GM18499 (cell line): ENCODE results near the gene ZNF423.

ENCODE experiments used
- ATAC-seq: cut with Tn5 transposase; IDR thresholded peaks from one replicate; pipeline ENCODE4 v1.9.1; 2021; ENCODE audit warnings: moderate number of reproducible peaks; ENCODE audit not compliant: insufficient read depth, unreplicated experiment

Gene ZNF423

DNA sequence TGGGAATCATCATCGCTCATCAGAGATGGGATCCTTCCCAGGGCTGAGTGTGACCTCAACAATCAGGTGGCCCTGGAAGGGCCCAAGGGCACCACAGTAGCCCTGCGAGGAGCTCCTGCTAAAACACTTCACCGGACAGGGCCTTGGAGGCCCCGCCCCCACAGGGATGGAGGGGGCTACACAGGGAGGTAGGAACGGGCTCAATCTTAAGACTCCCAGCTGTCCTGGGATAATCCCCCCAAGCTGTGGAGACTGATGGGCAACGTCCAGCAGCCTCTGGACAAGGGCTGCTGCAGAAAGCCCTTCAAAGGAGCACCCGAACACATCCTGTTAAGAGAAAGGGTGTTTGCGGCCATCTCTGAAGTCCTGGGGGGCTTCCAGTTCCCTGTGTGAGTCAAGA lies 60.4 kb downstream of the ZNF423 start:
- ATAC-seq: no peak

DNA sequence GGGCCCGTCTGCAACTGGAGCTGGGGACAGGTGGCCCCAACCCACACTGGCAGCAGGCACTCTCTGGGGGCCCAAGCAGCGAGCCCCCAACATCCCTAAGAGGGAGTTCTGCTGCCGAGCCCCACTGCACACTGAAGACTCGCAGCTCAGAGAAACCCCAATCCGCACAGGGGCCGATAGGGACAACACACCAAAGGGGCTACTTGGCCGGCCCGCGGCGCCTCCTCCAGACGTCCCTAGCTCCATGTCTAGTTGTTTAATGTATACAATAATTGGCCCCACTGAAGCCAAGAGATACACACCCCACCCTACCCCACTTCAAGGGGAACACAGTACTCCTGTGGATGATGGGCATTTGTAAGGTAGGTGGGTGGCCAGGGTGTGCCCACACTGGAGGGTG lies 62.7 kb downstream of the ZNF423 start:
- no peak for ATAC-seq

DNA sequence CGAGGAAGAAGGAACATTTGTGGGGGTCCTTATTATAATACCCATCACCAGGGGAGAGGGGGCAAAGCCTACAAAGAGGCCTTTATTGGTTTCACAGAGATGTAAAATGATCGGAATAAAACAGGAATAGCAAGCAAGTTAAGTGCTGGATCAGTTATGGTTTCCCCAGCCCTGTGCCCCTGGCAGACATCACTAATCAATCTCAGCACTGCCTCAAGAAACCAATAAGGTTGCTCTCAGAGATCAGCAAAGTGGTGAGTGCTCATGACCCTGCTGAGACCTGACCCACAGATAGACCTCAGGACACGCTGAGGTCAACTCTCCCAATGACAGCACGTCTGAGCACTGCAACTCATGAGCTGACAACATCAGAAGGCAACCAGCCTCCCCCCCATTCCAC lies 66.3 kb downstream of the ZNF423 start:
- no peak for ATAC-seq

DNA sequence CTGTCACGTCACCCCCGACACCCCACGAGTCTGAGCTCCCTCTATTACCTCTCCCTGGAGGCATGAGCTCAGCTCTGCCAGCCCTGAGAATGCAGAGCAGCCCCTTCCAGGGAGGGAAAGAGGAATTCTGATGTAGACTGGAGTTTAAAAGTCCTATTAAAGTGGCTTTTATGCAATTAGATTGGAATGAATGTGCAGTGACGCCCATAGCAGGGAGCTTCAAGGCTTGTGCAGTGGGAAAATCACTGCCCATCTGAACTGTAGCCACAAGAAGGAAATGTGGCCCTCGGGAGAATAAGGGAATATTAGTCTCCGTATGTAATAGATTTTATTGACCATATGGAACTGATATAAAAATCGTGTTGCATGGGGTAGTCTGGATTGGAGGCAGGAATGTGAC lies 66.9 kb downstream of the ZNF423 start:
- no peak for ATAC-seq

DNA sequence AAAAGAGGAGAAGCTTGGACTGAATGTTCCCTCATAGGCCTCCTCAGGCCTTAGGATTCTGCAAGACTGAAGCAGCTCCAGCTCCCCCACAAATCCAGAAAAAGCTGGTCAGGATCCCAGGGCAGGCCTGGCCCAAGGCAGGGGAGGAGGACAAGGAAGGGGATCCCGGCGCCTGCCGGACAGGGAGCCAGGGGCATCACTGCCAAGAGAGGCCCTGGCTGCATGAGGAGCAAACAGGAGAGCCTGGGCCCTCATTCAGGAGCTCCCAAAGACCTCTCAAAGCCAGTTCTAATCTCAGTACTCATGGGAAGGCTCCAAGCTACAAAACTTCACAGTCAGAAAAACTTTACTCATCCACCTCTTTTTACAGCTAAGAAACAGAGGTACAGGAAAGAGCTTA lies 67.3 kb downstream of the ZNF423 start:
- no peak for ATAC-seq

DNA sequence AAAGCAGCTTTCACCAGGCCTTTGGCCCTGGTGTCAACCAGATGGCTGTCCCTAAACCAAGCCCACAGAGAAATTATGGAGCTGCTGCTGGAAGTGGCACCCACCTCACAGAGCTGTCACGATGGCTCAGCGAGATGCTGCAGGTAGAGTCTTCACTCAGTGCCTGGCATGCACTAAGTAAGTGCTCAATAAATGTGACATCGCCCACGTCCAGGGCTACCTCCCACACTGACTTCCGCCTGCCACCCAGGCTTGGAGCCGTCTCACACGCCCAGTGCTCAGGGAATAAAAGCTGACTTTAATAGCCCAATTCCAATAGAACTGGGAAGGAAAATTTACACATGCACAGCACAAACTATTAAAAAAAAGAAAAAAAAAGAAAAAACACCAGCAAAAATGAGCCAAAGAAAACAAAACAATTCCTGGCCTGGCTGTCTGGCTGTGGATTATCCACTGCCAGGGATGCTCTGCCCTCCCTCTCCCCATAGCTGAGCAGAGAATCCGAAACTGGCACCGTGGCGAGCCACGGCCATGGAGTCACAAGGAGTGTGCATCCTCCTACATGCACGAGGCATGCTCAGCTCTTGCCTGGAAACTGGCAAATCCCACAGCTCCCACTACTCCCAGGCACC lies 68.9 kb downstream of the ZNF423 start:
- ATAC-seq: no peak

DNA sequence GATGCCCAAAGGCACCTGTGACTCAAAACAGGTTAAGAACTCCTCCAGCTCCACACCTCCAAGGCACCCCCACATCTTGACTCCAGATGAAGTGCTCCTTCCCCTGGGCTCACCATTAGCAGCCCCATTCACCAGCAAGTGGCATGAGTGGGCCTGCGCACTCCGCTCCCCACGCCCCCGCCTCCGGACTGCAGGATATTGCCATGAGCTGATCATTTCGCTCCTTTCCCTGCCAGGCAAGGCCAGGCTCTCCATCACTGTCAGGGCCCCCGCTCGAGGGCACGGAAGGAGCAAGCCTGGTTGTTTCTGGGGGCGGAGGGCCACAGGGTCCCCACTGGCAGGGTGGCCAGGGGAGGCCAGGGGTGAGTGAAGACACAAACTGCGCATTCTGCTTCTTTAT lies 69.9 kb downstream of the ZNF423 start:
- no peak for ATAC-seq

DNA sequence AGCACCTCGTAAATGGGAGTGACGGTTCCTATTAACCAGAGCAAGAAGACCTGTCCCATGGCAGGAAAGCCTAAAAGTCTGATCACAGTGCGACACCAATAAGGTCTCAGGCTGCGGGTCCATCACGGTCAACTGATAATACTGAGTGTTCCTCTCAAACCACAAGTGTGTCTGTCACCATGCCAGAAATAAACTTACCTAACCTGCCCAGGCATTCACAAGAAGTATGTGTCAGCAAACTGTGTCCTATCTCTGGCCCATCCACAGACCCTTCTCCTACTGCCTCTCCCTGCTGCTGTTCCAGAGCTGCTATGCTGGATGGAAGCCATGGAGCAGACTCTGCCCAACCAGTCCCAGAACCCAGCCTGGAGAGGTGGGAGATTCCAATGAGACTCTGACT lies 73.5 kb downstream of the ZNF423 start:
- ATAC-seq: no peak

DNA sequence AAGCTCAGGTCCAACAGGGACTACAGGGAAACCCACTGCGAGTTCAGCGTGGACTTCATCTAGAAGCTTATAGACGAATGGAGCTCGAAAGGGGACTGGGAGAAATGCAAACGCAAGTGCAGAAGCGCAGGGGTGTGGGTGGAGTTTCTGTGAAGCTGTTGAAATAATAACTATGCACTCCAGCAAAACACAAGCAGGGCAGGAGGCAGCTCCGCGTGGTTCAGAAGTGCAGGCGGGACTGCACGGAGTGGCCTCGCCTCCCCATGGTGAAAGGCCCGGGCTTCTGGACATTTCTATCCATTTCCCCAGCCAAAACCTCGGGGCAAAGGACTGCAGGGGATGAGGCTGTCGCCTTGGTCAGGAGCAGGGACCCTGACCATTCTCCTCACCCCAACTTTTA lies 74.5 kb downstream of the ZNF423 start:
- no peak for ATAC-seq

DNA sequence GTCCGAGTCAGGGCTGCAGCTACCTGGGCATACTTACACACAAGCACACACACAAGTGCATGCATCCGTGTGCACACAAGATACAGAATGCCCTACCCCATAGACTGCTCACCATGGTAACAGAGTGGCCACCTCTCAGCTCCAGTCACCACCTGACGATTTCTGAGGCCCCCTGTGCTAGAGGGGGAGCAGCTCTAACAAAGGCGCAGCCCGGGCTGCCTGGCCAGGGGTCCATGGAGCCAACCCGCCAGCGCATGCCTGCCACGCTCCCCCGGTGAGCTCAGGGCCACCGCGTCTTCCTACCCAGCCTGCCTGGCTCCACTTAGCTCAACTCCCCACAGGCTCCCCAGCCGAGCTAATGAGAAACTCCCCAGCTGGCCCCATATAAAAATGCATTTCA lies 75.5 kb downstream of the ZNF423 start:
- ATAC-seq: no peak

DNA sequence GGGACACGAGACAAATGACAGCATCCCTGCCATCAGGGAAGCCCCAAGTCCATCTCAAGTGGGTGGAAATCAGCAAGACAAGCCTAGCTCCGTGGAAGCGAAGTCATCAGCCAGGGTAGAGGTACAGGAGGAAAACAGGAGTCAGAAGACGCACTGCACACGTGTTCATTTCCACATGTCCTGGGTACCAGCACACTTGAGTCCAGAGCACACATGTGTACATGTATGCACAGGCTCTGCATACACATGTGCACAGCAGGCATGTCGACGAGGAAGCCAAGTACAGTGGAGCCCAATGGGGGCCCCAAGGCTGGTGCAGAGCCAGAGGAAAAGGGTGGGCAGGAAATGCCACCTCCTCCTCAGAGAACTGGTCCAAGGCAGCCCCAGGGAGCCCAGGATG lies 75.9 kb downstream of the ZNF423 start:
- ATAC-seq: no peak

DNA sequence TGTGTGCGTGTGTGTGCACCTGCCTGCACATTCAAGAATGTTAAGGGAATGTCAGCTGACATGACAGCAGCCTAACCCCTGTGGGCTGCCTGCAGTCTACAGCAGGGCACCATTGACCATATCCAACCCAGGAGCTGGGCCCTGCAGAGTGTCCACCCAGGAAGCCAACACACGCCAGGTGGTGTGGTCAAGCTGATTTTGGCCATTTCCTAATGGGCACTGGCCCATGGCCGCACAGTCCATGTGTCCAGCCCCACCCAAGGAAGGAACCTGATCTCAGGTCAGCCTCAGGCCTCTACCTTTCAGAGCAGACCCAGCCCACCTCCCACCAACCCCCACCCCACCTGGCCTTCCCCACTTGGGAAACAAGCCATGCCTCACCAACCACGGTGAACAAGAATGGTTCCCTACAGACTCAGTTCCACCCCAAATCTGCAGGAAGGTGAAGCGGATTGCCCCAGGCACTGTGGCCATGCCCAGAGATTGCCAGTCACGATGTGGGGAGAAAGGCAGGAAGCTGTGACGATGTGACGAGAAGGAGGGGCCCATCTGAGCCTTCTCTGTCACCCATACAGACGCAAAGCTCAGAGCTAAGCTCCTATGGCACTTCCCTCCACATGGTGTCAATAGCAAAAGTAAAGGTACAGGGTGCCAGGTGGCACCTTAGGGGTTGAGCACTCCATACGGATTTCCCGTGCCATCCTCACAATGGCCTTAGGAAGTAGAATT lies 77.5 kb downstream of the ZNF423 start:
- ATAC-seq: no peak

DNA sequence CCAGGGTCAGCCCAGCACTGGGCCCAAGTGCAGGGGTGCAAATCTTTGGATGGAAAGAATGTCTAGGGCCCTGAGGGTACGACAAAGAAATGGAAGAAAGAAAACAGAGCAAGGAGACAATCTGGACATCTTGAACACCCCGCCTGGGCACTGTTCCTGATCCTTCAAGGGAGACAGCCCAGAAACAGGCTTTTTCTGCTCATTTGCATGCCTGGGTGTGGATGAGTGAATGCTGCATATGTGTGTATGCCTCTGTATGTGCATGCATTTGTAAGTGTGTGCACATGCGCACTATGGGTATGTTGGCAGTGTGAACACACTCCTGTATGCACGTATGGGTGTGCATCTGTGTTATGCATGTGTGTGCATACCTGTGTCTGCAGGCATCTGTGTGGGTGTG lies 79.2 kb downstream of the ZNF423 start:
- no peak for ATAC-seq

DNA sequence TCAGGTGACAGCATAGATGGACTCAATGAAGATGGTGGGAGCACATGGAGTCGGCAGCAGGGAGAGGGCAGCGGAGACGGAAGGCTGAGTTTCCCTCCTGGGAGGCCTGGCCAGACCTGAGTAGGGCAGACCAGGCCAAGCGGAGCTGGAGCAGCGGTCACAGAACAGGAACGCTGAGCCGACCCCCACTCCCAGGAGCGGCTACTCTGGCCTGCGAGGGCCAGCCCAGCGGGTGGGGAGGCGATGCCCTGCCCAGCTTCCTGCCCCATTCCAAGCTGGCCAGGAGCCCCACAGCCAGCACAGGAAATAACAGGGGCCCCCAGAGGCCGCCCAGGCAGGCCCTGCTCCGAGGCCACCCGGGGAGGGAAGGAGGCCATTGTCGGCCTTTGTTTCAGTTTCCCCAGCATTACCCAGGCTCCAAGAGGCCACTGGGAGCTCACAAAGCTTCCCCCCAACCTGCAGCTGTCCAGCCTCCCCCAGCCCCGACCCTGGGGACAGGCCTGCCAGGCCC lies 79.8 kb downstream of the ZNF423 start:
- ATAC-seq: no peak

DNA sequence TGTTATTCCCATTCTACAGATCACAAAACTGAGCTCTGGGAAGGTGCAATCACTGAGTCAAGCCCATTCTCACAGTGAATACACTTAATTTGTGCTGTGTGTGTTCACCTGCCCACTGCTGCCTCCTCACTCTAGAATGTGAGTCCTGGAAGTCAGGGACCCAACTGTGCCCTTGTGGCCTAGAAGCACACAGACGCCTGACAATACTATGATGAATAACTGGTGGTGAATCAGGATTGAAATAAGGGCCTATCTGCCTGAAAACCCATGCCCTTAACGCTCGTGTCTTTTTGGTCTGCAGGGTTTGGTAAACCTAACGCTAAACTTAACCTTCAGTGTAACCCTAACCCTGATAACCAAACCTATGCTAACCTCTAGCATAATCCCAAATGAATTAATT lies 80.3 kb downstream of the ZNF423 start:
- no peak for ATAC-seq

DNA sequence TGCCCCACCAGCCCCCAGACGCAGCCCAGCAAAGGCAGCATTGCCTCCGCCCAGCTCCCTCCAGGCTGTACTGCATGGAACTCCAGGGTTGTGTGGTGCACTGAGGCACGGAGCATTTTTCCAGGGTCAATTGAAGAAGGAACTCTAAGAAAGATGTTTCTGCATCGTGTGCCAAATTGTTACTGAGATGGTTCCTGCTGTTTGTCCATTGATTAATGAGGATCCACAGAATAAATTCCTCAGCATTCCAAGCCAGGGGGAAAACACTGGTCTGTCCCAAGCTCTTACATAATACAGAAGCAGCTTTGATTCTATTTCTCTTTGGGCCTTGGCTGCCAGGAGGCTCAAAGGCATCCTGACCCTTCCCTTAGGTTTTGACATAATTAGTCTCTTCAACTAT lies 80.9 kb downstream of the ZNF423 start:
- no peak for ATAC-seq

DNA sequence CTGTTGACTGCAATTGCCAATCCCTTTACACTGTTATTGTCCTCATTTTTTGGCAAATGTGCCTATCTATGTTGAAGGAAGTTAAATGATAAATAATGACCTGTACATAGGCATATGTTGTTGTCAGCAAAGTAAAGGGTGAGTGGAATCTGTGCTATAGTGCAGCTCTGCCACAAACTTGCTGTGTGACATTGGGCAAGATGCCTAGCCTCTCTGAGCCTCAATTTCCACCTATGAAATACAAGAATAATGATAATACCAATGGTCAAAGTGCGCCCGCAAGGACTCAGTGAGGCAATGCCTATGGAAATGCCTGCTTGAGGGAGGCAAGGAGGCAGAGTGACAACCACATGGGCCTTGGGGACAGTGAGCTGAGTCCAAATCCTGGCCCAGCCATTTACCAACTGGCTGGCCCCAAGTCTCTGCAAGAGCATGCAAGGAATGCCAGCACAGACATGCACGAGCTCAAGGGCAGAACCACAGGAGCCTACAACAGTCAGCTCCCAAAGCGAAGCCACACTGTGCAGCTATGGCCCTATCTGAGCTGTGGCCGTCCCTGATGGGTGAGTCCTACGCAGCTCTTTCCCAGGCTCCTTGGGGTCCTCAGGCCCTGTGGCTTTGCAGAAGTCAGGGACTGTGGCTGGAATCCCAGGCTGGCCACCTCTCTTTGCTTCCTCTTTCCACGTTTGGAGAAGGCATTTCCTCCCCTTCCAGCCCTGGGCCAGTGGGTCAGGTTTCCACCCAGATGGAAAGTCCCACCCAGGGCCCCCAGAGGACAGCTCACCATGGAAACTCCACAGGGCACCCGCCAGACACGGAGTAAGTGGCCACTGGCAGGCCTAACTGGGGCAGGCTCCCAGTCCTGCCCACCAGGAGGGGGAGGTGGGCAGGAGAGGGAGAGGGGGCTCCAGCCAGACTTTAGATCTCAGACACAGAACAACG lies 82.1 kb downstream of the ZNF423 start:
- ATAC-seq: no peak

DNA sequence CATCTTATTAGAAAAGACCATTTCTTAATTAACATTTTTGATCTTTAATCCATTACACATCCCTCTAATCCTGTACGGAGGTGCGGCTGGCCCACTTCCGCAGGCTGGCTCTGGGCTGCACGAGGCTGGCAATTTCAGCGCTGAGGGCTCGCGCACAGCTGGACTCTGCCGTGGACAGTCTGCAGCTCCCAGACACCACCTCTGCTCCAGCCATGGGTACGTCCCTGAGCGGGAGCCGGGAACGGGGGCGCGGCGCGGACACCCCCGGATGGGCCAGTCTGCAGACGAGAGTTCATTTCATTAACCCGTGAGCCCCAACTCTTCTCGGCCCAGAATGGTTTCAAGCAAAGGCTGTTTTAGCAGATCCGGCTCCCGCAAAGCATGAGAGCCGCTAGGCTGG lies 87.9 kb downstream of the ZNF423 start:
- no peak for ATAC-seq

DNA sequence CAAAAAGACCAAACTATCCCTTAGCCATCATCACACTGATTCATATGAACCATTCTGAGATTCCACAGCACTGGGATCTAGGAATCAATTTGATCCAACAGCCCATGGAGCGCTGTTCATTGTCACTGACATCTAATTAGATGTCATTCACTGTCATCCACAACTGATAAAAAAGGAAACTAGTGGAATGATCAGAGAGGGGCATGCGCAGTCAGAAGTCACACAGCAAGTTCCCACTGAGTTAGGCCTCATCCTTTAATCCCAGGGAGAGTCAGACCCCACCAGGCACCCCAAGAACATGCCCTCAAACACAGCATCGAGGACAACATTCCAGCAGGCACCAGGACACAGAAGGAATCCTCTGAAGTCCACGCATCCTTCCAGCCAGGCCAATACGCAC lies 88.5 kb downstream of the ZNF423 start:
- no peak for ATAC-seq

DNA sequence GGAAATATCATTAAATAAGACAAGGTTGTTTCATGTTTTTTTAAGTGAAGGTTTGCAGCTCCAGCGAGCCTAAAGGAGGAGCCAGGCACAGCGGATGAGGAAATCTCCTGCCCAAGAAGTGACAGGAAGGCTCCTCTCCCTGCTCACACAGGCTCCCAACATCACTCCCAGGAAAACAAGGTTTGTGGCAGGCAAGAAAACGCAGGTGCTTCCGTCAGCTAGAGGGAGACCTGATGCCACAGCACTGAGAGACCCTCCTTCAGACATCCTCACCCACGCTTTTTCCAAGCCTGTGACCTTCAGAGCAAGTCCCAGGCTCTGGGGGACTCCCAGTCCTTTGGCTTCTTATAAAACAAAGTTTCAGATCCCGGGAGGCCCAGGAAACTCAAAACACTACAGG lies 89.7 kb downstream of the ZNF423 start:
- ATAC-seq: no peak

DNA sequence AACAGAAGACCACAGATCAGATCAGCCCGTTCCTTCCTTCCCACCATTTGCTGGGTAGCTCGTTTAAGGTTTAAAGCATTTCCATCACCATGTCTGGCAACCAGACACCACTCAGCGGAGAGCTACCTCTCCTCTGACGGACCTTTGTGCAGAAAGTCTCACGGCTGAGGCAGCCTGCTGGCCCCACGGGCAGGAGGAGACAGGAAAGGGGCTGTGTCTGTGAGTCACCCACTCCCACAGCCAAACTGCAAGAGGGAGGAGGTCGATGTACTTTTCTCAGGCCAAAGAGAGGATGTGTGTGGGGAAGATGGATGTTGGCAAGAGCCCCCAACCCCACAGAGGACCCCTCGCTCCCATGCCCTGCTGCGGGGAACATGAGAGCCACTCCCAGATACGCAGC lies 92.1 kb downstream of the ZNF423 start:
- no peak for ATAC-seq
